Right lobe of liver (tissue), 4 donors: Measurements from ENCODE around the gene CALML3.

Source experiments
- CTCF ChIP-seq, 4 donors: fragments of 200-600 bp in 3 of 4; fragments of 450-650 bp in 1 of 4; IDR thresholded peaks; one replicate each; pipeline versions ENCODE4 v1.5.1 to v1.8.0; 2016 to 2022; ENCODE audit warnings: antibody characterized with exemption in 4 of 4, mild to moderate bottlenecking in 2 of 4
- POLR2A ChIP-seq: fragments of 450-650 bp; IDR thresholded peaks from one replicate; pipeline ENCODE4 v1.6.1; 2017; ENCODE audit warnings: antibody characterized with exemption, mild to moderate bottlenecking
- donor health status: DM: no; HTN: no; CAD: no.
- donor health status: DM: no; HTN: no; CAD: no.
- donor health status: DM: no; HTN: yes; CAD: no.

- TF ChIP-seq POLR2A (no peak), CTCF (IDR thresholded peaks at IDR 0.05) (no peak)
These were observed 46.0 kb upstream of the CALML3 start for GRCh38 chr10:5478694-5479305.
